HCT116 (cell line): Measurements from ENCODE around the gene RGL3. TPM values are rescaled to one million over a fixed set of nuclear protein-coding genes. Genes with fewer than 3 reads are reported as not detected.

ENCODE experiments used
- ATAC-seq: fragments of 200-7000 bp; cut with Tn5 transposase; 2 replicates; pipeline ENCODE4 v1.9.1; 2020; ENCODE audit warnings: mild to moderate bottlenecking, moderate library complexity
- BruUV-seq: library from RNA; stranded (reverse); fragments of 400-500 nt; replicated peaks from 2 replicates; lab custom pipeline; 2021; lab: Mats Ljungman, UMichigan
- CTCF ChIA-PET: fragments of 300-600 bp; sonication (Branson Sonifier 250); formaldehyde crosslinking; loops from one replicate; lab custom pipeline; 2021; ENCODE audit warnings: antibody characterized with exemption; lab: Charles Lee
- POLR2A ChIA-PET: fragments of 300-600, 350-600 bp; sonication (Branson Sonifier 250); formaldehyde crosslinking; loops from one replicate; lab custom pipeline; 2021; ENCODE audit warnings: antibody characterized with exemption; lab: Charles Lee
- RAD21 ChIA-PET, 2 experiments: fragments of 300-600 bp; sonication (Branson Sonifier 250); formaldehyde crosslinking; loops; one replicate each; lab custom pipeline; 2023; ENCODE audit warnings: low total read pairs in 2 of 2; ENCODE audit not compliant: uncharacterized antibody in 2 of 2, unreplicated experiment in 2 of 2, low non-redundant PET in 1 of 2; lab: Charles Lee
- DNase-seq: peaks from one replicate; pipeline ENCODE4 v3.0.0-alpha.2; 2010; ENCODE audit warnings: low read depth, low spot score
- H2AFZ ChIP-seq: fragments of 200-600 bp; shearing (Covaris generic), sonication (generic); 2 replicates; pipeline ENCODE4 v1.6.1; 2017; ENCODE audit warnings: low read depth, mixed run types, mixed read lengths, antibody characterized with exemption, low read length; ENCODE audit not compliant: poor library complexity, severe bottlenecking
- H3K27ac ChIP-seq: 2 replicates; pipeline ENCODE4 v1.5.1; 2012; ENCODE audit warnings: low read depth, low read length
- H3K27me3 ChIP-seq: fragments of 200-600 bp; sonication (generic); 2 replicates; pipeline ENCODE4 v1.6.1; 2016; ENCODE audit warnings: mixed run types, low read length, mixed read lengths; ENCODE audit not compliant: insufficient read depth
- H3K36me3 ChIP-seq, 2 experiments: fragments of 200-500 bp in 1 of 2; fragments of 200-600 bp in 1 of 2; sonication (Bioruptor generic) in 1 of 2; sonication (generic) in 1 of 2; 2 replicates each; pipeline versions ENCODE4 v1.5.1 to v1.6.1; 2014 to 2016; ENCODE audit warnings: low read length in 2 of 2, inconsistent platforms in 1 of 2, mixed read lengths in 1 of 2, mixed run types in 1 of 2; ENCODE audit not compliant: insufficient read depth in 2 of 2, control insufficient read depth in 1 of 2
- H3K4me1 ChIP-seq, 2 experiments: fragments of 200-600 bp in 1 of 2; sonication (generic) in 1 of 2; 2 replicates each; pipeline versions ENCODE4 v1.5.1 to v1.6.1; 2012 to 2017; ENCODE audit warnings: low read length in 2 of 2, inconsistent platforms in 1 of 2, mild to moderate bottlenecking in 1 of 2, mixed read lengths in 1 of 2, mixed run types in 1 of 2, moderate library complexity in 1 of 2; ENCODE audit not compliant: insufficient read depth in 2 of 2, control insufficient read depth in 1 of 2
- H3K4me2 ChIP-seq: fragments of 200-600 bp; sonication (generic); 2 replicates; pipeline ENCODE4 v1.6.1; 2017; ENCODE audit warnings: mixed run types, low read length, mixed read lengths
- H3K4me3 ChIP-seq, 2 experiments: fragments of 200-600 bp in 1 of 2; sonication (generic) in 1 of 2; replicated peaks in 1 of 2; 2 replicates each; pipeline ENCODE4 v1.5.1; 2011 to 2016; ENCODE audit warnings: low read length in 2 of 2, control low read depth in 1 of 2, low read depth in 1 of 2, mild to moderate bottlenecking in 1 of 2, mixed read lengths in 1 of 2, mixed run types in 1 of 2
- H3K79me2 ChIP-seq: fragments of 200-600 bp; sonication (generic); 2 replicates; pipeline ENCODE4 v1.6.1; 2017; ENCODE audit warnings: mild to moderate bottlenecking, mixed run types, low read length, moderate library complexity, mixed read lengths; ENCODE audit not compliant: insufficient read depth
- H3K9ac ChIP-seq: fragments of 200-600 bp; sonication (generic); 2 replicates; pipeline ENCODE4 v1.6.1; 2016; ENCODE audit warnings: low read length, mixed read lengths
- H3K9me2 ChIP-seq: fragments of 200-600 bp; sonication (generic), shearing (Covaris generic); 2 replicates; pipeline ENCODE4 v1.6.1; 2017; ENCODE audit warnings: mixed run types, mild to moderate bottlenecking, moderate library complexity; ENCODE audit not compliant: insufficient read depth
- H3K9me3 ChIP-seq, 2 experiments: fragments of 200-500 bp in 1 of 2; fragments of 200-600 bp in 1 of 2; sonication (Bioruptor generic) in 1 of 2; sonication (generic) in 1 of 2; 2 replicates each; pipeline ENCODE4 v1.6.1; 2014 to 2017; ENCODE audit warnings: low read length in 2 of 2, mixed read lengths in 2 of 2, inconsistent platforms in 1 of 2, low read depth in 1 of 2, mild to moderate bottlenecking in 1 of 2, mixed run types in 1 of 2, moderate library complexity in 1 of 2; ENCODE audit not compliant: control insufficient read depth in 1 of 2, insufficient read depth in 1 of 2
- H4K20me1 ChIP-seq: fragments of 200-600 bp; sonication (generic), shearing (Covaris generic); 2 replicates; pipeline ENCODE4 v1.6.1; 2017; ENCODE audit warnings: mixed run types, mild to moderate bottlenecking, moderate library complexity; ENCODE audit not compliant: insufficient read depth
- ATF3 ChIP-seq: IDR thresholded peaks from 2 replicates; pipeline ENCODE4 v1.6.1; 2012
- CBX3 ChIP-seq: IDR thresholded peaks from 2 replicates; pipeline ENCODE4 v1.6.1; 2012; ENCODE audit warnings: low read depth
- CEBPB ChIP-seq: IDR thresholded peaks from 2 replicates; pipeline ENCODE4 v1.6.1; 2012; ENCODE audit warnings: low read depth
- CTCF ChIP-seq, 3 experiments: fragments of 200-600 bp in 1 of 3; sonication (generic) in 1 of 3; IDR thresholded peaks in 2 of 3; conservative IDR thresholded peaks in 1 of 3; 2 replicates each; pipeline ENCODE4 v1.5.1; 2012 to 2017; ENCODE audit warnings: low read depth in 2 of 3, low read length in 2 of 3, antibody characterized with exemption in 1 of 3, borderline replicate concordance in 1 of 3, control low read depth in 1 of 3, mild to moderate bottlenecking in 1 of 3, mixed read lengths in 1 of 3, mixed run types in 1 of 3, moderate library complexity in 1 of 3; ENCODE audit not compliant: insufficient read depth in 1 of 3
- ELF1 ChIP-seq: IDR thresholded peaks from 2 replicates; pipeline ENCODE4 v1.6.1; 2012; ENCODE audit warnings: low read depth, borderline replicate concordance
- EZH2 ChIP-seq: fragments of 200-600 bp; sonication (generic); IDR thresholded peaks from 2 replicates; pipeline ENCODE4 v1.6.1; 2017; ENCODE audit warnings: antibody characterized with exemption, mixed run types
- EZH2phosphoT487 ChIP-seq: fragments of 200-600 bp; IDR thresholded peaks from 2 replicates; pipeline ENCODE4 v1.6.1; 2018; ENCODE audit warnings: antibody characterized with exemption, borderline replicate concordance
- FOSL1 ChIP-seq: IDR thresholded peaks from 2 replicates; pipeline ENCODE4 v1.6.1; 2012; ENCODE audit warnings: low read depth
- JUND ChIP-seq: IDR thresholded peaks from 2 replicates; pipeline ENCODE4 v1.6.1; 2012
- POLR2A ChIP-seq: IDR thresholded peaks from 2 replicates; pipeline ENCODE4 v1.7.0; 2011; ENCODE audit warnings: borderline replicate concordance; ENCODE audit not compliant: insufficient read depth, insufficient read length; ENCODE audit errors: extremely low read depth
- POLR2AphosphoS5 ChIP-seq: IDR thresholded peaks from 2 replicates; pipeline ENCODE4 v1.6.1; 2011; ENCODE audit warnings: mild to moderate bottlenecking, low read depth, low read length, moderate library complexity
- RAD21 ChIP-seq: IDR thresholded peaks from 2 replicates; pipeline ENCODE4 v1.6.1; 2012; ENCODE audit warnings: low read depth, mild to moderate bottlenecking
- REST ChIP-seq: IDR thresholded peaks from 2 replicates; pipeline ENCODE4 v1.6.1; 2012; ENCODE audit warnings: low read depth
- SIN3A ChIP-seq: IDR thresholded peaks from 2 replicates; pipeline ENCODE4 v1.6.1; 2012; ENCODE audit warnings: low read depth
- SRF ChIP-seq: IDR thresholded peaks from 2 replicates; pipeline ENCODE4 v1.6.1; 2012; ENCODE audit warnings: low read depth
- TCF7L2 ChIP-seq: IDR thresholded peaks from 2 replicates; pipeline ENCODE4 v1.7.0; 2011; ENCODE audit warnings: borderline replicate concordance, inconsistent platforms; ENCODE audit not compliant: insufficient read depth, insufficient read length; ENCODE audit errors: extremely low read depth
- YY1 ChIP-seq: IDR thresholded peaks from 2 replicates; pipeline ENCODE4 v1.6.1; 2011; ENCODE audit warnings: low read length, low read depth, moderate library complexity, mild to moderate bottlenecking; ENCODE audit not compliant: insufficient replicate concordance; ENCODE audit errors: extremely low read depth
- ZNF274 ChIP-seq: fragments of 200-500 bp; sonication (Bioruptor generic); IDR thresholded peaks from 2 replicates; pipeline ENCODE4 v1.6.1; 2014; ENCODE audit warnings: mild to moderate bottlenecking, low read depth, low read length, inconsistent platforms
- intact Hi-C: fragments of 100-400 bp; cut with micrococcal nuclease; formaldehyde crosslinking; loops from 2 replicates; pipeline ENCODE4 v1.10.0; 2022
- total RNA-seq: library from RNA; stranded (reverse); gene quantifications from one replicate; pipeline ENCODE4 v1.2.1, GENCODE V29; 2021; ENCODE audit not compliant: unreplicated experiment
- TF ChIP-seq, protein P1 (sequence below): IDR thresholded peaks from 2 replicates; pipeline ENCODE4 v1.6.1; 2011; ENCODE audit warnings: mild to moderate bottlenecking, low read length, moderate library complexity; ENCODE audit not compliant: insufficient replicate concordance; ENCODE audit errors: extremely low read depth
- TF ChIP-seq, protein P2 (sequence below): IDR thresholded peaks from 2 replicates; pipeline ENCODE4 v1.6.1; 2012

RGL3 gene
- total RNA-seq, 1 experiment from 2014 or later = 99.2 TPM

GRCh38 chr19:11400798-11401197 is 18.3 kb downstream of the RGL3 start:
- ChIA-PET CTCF (interaction anchor here (1.9 kb wide), 1 partner anchor 19 kb away, joined by 4 read pairs; no protein-coding TSS in a partner anchor), RAD21 (no interaction called here), POLR2A (no interaction called here)
- Histone ChIP-seq H2AFZ (no peak overlapping the region), H4K20me1 (no peaks in the 10 kb centered on the region), H3K4me3 (no peak overlapping the region), H3K36me3 (peaks cover 20 to 26% of the 10 kb centered on the region in 2 experiments; a peak in 3 of 4 replicates), H3K9me2 (no peaks in the 10 kb centered on the region), H3K9me3 (no peaks in the 10 kb centered on the region), H3K27ac (no peak overlapping the region), H3K79me2 (no peaks in the 10 kb centered on the region), H3K27me3 (no peaks in the 10 kb centered on the region), H3K9ac (no peak overlapping the region), H3K4me1 (no peaks in the 10 kb centered on the region), H3K4me2 (no peak overlapping the region)
- DNase-seq = no peak
- intact Hi-C loops = no loop called here
- no TSS peak for BruUV-seq
- TF ChIP-seq EZH2phosphoT487 (no peak), POLR2A (no peak), FOSL1 (no peak), ZNF274 (no peak), YY1 (no peak), JUND (no peak), CTCF (IDR thresholded peaks at IDR 0.05 in 2 of 3, conservative IDR thresholded peaks at IDR 0.05 in 1 of 3; ENCODE audit: borderline replicate concordance in 1 of 3, insufficient read depth in 1 of 3, low read depth in 2 of 3, low read length in 2 of 3) (no peak), SRF (no peak), EZH2 (no peak), SIN3A (no peak), POLR2AphosphoS5 (no peak), TCF7L2 (no peak), ELF1 (no peak), ATF3 (no peak), CEBPB (no peak), CBX3 (no peak), REST (no peak), RAD21 (no peak)
- TF ChIP-seq, protein P1, sequence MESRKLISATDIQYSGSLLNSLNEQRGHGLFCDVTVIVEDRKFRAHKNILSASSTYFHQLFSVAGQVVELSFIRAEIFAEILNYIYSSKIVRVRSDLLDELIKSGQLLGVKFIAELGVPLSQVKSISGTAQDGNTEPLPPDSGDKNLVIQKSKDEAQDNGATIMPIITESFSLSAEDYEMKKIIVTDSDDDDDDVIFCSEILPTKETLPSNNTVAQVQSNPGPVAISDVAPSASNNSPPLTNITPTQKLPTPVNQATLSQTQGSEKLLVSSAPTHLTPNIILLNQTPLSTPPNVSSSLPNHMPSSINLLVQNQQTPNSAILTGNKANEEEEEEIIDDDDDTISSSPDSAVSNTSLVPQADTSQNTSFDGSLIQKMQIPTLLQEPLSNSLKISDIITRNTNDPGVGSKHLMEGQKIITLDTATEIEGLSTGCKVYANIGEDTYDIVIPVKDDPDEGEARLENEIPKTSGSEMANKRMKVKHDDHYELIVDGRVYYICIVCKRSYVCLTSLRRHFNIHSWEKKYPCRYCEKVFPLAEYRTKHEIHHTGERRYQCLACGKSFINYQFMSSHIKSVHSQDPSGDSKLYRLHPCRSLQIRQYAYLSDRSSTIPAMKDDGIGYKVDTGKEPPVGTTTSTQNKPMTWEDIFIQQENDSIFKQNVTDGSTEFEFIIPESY = no peak
- TF ChIP-seq, protein P2, sequence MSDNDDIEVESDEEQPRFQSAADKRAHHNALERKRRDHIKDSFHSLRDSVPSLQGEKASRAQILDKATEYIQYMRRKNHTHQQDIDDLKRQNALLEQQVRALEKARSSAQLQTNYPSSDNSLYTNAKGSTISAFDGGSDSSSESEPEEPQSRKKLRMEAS = no peak
- ATAC-seq = no peak
